CD4-positive, alpha-beta T cell treated with Interleukin-15 for 1 hour (primary cell): Measurements from ENCODE around the gene PNN.
A peak's percentile ranks its signal among the peaks of the same experiment; 100 is the strongest.
"Not testable (repeated sequence)": the region's sequence is repeated elsewhere in the genome, so short reads cannot be mapped to it uniquely, and the experiment has no call there.

ENCODE experiments used
- DNase-seq: peaks from one replicate; pipeline ENCODE4 v3.0.0-alpha.2; 2020

PNN gene

GRCh38 chr14:39181693-39182047 is 6.6 kb downstream of the PNN start:
- DNase-seq = no peak

- no peak for DNase-seq
These were observed 8.0 kb downstream of the PNN start for GRCh38 chr14:39182770-39183684.

- DNase-seq = not testable (repeated sequence)
These were observed 8.6 kb downstream of the PNN start for GRCh38 chr14:39183685-39184003.

GRCh38 chr14:39184628-39185255 is 9.7 kb downstream of the PNN start:
- no peak for DNase-seq

- DNase-seq = no peak
These were observed 10.4 kb downstream of the PNN start for GRCh38 chr14:39185256-39186049.

GRCh38 chr14:39186941-39187525 is 12.0 kb downstream of the PNN start:
- DNase-seq = no peak

GRCh38 chr14:39203659-39204606 is 28.9 kb downstream of the PNN start:
- no peak for DNase-seq

- DNase-seq = not testable (repeated sequence)
These were observed 32.4 kb downstream of the PNN start for GRCh38 chr14:39207430-39207829.

GRCh38 chr14:39211109-39211741 is 36.2 kb downstream of the PNN start:
- no peak for DNase-seq

GRCh38 chr14:39212034-39212433 is 37.0 kb downstream of the PNN start:
- no peak for DNase-seq

- DNase-seq = no peak
These were observed 37.6 kb downstream of the PNN start for GRCh38 chr14:39212693-39213092.

- no peak for DNase-seq
These were observed 42.3 kb downstream of the PNN start for GRCh38 chr14:39217214-39217879.

GRCh38 chr14:39218171-39218769 is 43.2 kb downstream of the PNN start:
- no peak for DNase-seq

- no peak for DNase-seq
These were observed 44.0 kb downstream of the PNN start for GRCh38 chr14:39219075-39219499.

GRCh38 chr14:39220473-39220872 is 45.4 kb downstream of the PNN start:
- DNase-seq = not testable (repeated sequence)

GRCh38 chr14:39228044-39228443 is 53.0 kb downstream of the PNN start:
- no peak for DNase-seq

- DNase-seq = no peak
These were observed 53.6 kb downstream of the PNN start for GRCh38 chr14:39228509-39229221.

- peak; percentile 27 for DNase-seq
These were observed 54.1 kb downstream of the PNN start for GRCh38 chr14:39229222-39229543.

GRCh38 chr14:39229601-39230110 is 54.6 kb downstream of the PNN start:
- no peak for DNase-seq
